Prostate gland (tissue), 2 donors: ENCODE data around the gene IRS1.

ENCODE experiments used
- POLR2A ChIP-seq: fragments of 450-650 bp; IDR thresholded peaks from one replicate; pipeline ENCODE4 v1.6.1; 2016; ENCODE audit warnings: antibody characterized with exemption, mild to moderate bottlenecking
- TF ChIP-seq, protein P1 (sequence below), 4 experiments: fragments of 200-600 bp in 2 of 4; fragments of 450-650 bp in 2 of 4; sonication (generic) in 2 of 4; IDR thresholded peaks; 1 replicate in 3 of 4; 2 replicates in 1 of 4; pipeline ENCODE4 v1.5.1; 2016 to 2019; ENCODE audit warnings: antibody characterized with exemption in 4 of 4, mild to moderate bottlenecking in 2 of 4, moderate library complexity in 2 of 4

DNA sequence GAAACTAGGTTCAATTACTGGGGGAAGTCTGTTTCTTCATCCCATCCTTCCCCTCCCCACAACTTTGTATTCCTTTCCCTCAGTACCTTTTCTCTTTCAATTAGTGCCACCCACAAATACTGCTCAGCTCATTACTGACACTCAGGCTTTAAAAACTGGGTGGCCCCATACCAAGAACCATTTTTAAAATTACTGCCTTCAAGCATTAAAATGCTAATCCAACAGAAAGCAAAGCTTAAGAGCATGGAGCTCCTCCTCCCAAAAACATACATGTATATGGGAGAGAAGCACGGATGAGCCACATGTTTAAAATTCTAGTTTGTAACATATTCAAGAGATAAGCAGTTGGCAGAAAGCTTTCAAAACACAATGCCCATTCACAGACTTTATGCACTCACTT lies 44.0 kb downstream of the IRS1 start:
- TF ChIP-seq, protein P1, sequence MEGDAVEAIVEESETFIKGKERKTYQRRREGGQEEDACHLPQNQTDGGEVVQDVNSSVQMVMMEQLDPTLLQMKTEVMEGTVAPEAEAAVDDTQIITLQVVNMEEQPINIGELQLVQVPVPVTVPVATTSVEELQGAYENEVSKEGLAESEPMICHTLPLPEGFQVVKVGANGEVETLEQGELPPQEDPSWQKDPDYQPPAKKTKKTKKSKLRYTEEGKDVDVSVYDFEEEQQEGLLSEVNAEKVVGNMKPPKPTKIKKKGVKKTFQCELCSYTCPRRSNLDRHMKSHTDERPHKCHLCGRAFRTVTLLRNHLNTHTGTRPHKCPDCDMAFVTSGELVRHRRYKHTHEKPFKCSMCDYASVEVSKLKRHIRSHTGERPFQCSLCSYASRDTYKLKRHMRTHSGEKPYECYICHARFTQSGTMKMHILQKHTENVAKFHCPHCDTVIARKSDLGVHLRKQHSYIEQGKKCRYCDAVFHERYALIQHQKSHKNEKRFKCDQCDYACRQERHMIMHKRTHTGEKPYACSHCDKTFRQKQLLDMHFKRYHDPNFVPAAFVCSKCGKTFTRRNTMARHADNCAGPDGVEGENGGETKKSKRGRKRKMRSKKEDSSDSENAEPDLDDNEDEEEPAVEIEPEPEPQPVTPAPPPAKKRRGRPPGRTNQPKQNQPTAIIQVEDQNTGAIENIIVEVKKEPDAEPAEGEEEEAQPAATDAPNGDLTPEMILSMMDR (IDR thresholded peaks at IDR 0.05): no peak
- no peak for TF ChIP-seq POLR2A
